ENCODE measurements around the gene FMO2. TPM values are rescaled to one million over a fixed set of nuclear protein-coding genes. Genes with fewer than 3 reads are reported as not detected.

The FMO2 gene
- total RNA-seq, 6 experiments from 2014 or later, result not detected

DNA sequence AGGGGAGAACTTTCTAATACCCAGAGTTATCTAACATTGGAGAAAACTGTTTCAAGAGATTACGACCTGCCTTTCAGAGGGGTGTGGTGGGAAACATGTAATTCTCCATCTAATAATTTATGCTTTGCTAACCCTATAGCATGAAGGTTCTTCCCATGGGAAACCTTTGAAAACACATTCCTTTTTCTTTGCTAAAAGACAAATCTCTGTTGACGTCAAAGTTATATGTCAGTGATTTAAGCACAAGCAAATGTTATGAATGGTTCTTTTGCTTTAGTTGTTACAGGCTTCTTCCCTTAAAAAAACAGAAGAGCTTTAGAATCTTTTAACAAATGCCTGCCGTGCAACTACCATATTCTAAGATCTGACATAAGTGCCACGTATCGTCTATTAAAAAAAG is 19.2 kb downstream of the FMO2 start:
- no peak overlapping the region for H3K27ac Mint-ChIP-seq
- no peak for TF ChIP-seq CTCF (IDR thresholded peaks at IDR 0.05)

DNA sequence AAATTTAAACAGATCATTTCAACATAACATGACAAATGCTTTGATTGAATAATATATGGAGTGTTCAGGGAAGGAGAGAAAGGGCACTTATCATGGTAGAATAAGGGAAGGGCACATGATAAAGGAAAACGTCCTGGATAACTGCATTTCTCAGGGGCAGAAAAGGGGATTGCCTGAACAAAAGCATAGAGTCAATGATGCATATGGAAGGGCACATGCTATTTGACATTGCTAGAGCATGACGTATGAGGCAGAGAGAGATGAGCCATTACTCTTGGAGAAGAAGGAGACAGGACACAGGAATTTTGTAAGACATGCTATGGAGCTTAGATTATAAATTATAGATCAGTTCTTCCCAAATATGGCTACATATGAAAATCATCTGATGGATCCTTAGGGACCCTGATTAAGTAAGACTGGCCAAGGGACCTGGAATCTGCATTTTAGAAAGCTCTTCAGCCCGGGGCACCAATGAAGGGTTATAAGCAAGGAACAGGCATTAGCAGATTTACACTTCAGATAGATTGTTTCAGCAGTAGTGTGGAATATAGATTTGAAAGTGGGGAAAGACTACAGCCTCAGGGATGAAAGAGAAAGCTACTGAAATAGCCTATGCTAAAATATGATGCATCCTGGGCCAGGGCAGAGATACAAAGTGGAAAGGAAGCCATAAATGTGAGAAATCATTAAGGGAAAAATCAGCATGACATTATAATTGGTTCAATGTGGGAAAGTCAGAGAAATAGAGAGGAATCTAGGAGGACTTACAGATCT is 21.3 kb downstream of the FMO2 start:
- no peaks in the 10 kb centered on the region for H3K36me3 Mint-ChIP-seq (ENCODE audit: low read depth)
- DNase-seq, result no peak
- no peak for TF ChIP-seq CTCF (IDR thresholded peaks at IDR 0.05)
- H3K4me3 Mint-ChIP-seq, result no peak overlapping the region
- H3K4me1 Mint-ChIP-seq (ENCODE audit: low read depth), result peaks cover 8% of the 10 kb centered on the region
- peaks cover 12% of the 10 kb centered on the region for H3K27me3 Mint-ChIP-seq (ENCODE audit: insufficient read depth)
- no peaks in the 10 kb centered on the region for H3K9me3 Mint-ChIP-seq
- no peak overlapping the region for H3K27ac Mint-ChIP-seq

More for the DNA sequence above, 19.2 kb downstream of the FMO2 start:
- H3K27me3 Mint-ChIP-seq (ENCODE audit: insufficient read depth), result peaks cover 14% of the 10 kb centered on the region
- no peaks in the 10 kb centered on the region for H3K9me3 Mint-ChIP-seq
- no peaks in the 10 kb centered on the region for H3K36me3 Mint-ChIP-seq (ENCODE audit: low read depth)
- DNase-seq, result no peak
- no peak overlapping the region for H3K4me3 Mint-ChIP-seq
- H3K4me1 Mint-ChIP-seq (ENCODE audit: low read depth), result peaks cover 9% of the 10 kb centered on the region

GRCh38 chr1:171206978-171207355 is 21.9 kb downstream of the FMO2 start:
- DNase-seq, result no peak
- Mint-ChIP-seq H3K27me3 (ENCODE audit: insufficient read depth) (peaks cover 12% of the 10 kb centered on the region), H3K27ac (no peak overlapping the region), H3K4me1 (ENCODE audit: low read depth) (peaks cover 2% of the 10 kb centered on the region), H3K9me3 (no peaks in the 10 kb centered on the region), H3K4me3 (no peak overlapping the region), H3K36me3 (ENCODE audit: low read depth) (no peaks in the 10 kb centered on the region)
- no peak for TF ChIP-seq CTCF (IDR thresholded peaks at IDR 0.05)

DNA sequence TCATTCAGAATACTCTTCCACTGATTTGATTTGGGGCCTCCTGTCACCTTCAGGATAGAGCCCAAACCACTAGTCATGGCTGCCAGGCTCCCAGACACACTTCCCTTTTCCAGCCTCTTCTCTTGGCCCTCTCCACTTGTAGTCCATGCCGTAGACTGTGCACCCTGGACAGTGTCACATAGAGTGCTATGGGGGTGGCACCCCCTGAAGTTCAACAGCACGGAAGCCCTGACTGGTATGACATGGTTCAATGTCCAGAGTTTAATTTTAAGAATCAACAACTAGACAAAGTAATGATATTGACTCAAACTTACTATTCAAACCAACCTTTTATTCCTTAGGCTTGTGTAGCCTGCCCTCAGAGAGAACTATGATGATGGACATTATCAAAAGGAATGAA is 22.3 kb downstream of the FMO2 start:
- no peak overlapping the region for H3K4me3 Mint-ChIP-seq
- no peaks in the 10 kb centered on the region for H3K9me3 Mint-ChIP-seq
- no peaks in the 10 kb centered on the region for H3K4me1 Mint-ChIP-seq (ENCODE audit: low read depth)
- H3K36me3 Mint-ChIP-seq (ENCODE audit: low read depth), result no peaks in the 10 kb centered on the region
- TF ChIP-seq CTCF (IDR thresholded peaks at IDR 0.05), result no peak
- no peak for DNase-seq
- H3K27me3 Mint-ChIP-seq (ENCODE audit: insufficient read depth), result peaks cover 12% of the 10 kb centered on the region
- H3K27ac Mint-ChIP-seq, result no peak overlapping the region

DNA sequence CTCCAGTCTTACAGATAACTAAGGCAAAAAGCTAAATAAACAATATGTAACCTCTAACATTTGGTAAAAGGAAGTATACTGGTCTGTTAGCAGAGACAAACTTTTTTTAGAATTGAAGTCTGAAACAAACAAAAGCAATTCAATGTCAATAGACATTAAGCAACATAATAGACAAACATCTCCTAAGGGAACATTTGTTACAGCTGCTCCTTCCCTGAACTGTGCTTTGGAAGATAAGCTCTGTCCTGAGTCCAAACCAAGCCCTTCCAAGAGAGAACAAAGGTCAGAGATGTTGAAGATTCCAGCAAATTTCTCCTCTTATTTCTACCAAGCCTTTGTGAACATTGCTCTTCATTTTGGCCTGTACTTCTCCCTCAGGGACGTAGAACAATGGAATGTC is 25.3 kb downstream of the FMO2 start:
- H3K27me3 Mint-ChIP-seq (ENCODE audit: insufficient read depth), result peaks cover 2% of the 10 kb centered on the region
- DNase-seq, result no peak
- H3K4me3 Mint-ChIP-seq, result no peak overlapping the region
- H3K4me1 Mint-ChIP-seq (ENCODE audit: low read depth), result no peaks in the 10 kb centered on the region
- TF ChIP-seq CTCF (IDR thresholded peaks at IDR 0.05), result no peak
- H3K27ac Mint-ChIP-seq, result no peak overlapping the region
- H3K36me3 Mint-ChIP-seq (ENCODE audit: low read depth), result no peaks in the 10 kb centered on the region
- no peaks in the 10 kb centered on the region for H3K9me3 Mint-ChIP-seq
